ENCODE data around the gene RTRAF.

DNA sequence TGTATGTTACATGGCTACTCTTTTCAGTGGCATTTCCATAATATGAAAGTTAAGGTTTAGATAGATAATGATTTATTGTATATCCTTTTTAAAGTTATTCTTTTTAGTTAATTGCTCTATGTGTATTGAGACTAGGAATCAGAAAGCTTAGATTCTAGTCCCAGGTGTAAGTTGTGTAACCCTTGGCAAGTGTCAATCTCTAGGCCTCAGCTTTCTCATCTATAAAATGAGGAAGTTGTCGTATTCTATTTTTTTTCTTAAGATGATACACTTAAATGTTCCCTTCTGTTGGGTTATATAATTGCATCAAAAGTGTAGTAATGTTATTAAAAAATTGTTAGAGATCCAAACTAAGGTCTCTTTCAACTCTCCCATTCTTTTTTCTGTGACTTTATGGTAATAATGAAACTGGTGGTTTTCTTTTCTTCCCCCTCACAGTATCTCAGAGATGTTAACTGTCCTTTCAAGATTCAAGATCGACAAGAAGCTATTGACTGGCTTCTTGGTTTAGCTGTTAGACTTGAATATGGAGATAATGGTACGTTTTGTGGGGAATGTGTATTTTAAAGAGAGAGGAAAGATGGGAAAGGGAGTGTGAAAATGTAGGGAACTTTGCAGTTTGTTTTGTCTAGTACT, 4.1 kb downstream of the RTRAF start:
- TF ChIP-seq, protein P1, sequence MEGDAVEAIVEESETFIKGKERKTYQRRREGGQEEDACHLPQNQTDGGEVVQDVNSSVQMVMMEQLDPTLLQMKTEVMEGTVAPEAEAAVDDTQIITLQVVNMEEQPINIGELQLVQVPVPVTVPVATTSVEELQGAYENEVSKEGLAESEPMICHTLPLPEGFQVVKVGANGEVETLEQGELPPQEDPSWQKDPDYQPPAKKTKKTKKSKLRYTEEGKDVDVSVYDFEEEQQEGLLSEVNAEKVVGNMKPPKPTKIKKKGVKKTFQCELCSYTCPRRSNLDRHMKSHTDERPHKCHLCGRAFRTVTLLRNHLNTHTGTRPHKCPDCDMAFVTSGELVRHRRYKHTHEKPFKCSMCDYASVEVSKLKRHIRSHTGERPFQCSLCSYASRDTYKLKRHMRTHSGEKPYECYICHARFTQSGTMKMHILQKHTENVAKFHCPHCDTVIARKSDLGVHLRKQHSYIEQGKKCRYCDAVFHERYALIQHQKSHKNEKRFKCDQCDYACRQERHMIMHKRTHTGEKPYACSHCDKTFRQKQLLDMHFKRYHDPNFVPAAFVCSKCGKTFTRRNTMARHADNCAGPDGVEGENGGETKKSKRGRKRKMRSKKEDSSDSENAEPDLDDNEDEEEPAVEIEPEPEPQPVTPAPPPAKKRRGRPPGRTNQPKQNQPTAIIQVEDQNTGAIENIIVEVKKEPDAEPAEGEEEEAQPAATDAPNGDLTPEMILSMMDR (conservative IDR thresholded peaks at IDR 0.05; ENCODE audit: low read length), result no peak
- no peak for TF ChIP-seq EZH2phosphoT487 (IDR thresholded peaks at IDR 0.05; ENCODE audit: borderline replicate concordance, low read depth, low read length)

All from OCI-LY7 (cell line).